Activated gamma-delta T cell treated with anti-CD3 and anti-CD28 coated beads, Interleukin-2, amount 50 U/mL, for 16 hours (primary cell): ENCODE measurements around the gene ZSWIM7.
A peak's percentile ranks its signal among the peaks of the same experiment; 100 is the strongest.
"Not testable (repeated sequence)": the region's sequence is repeated elsewhere in the genome, so short reads cannot be mapped to it uniquely, and the experiment has no call there.

Experiments
- DNase-seq: peaks from one replicate; pipeline ENCODE4 v3.0.0-alpha.2; 2020; ENCODE audit warnings: low read depth

Gene ZSWIM7

DNA sequence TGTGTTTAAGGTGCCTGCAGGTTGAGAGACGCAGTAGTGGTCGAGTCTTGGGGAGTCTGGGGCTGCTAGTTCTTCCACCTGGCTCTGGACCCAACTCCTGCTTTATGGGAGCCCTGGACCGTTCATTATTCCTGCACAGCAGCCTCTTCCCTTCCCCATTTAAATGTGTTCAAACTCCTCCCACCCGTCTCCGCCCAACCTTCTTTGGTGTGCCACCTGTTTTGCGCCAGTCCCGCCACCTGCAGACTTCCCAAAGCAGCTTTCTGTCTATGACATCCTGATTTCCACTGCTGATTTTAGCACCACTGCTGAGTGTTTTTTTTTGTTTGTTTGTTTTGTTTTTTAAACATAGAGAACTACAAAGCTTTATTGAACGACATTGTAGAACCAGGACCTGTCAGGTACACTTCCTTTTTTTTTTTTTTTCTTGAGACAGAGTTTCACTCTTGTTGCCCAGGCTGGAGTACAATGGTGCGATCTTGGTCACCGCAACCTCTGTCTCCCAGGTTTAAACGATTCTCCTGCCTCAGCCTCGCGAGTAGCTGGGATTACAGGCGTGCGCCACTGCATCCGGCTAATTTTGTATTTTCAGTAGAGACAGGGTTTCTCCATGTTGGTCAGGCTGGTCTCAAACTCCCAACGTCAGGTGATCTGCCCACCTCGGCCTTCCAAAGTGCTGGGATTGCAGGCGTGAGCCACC lies 41.7 kb downstream of the ZSWIM7 start:
- no peak for DNase-seq

DNA sequence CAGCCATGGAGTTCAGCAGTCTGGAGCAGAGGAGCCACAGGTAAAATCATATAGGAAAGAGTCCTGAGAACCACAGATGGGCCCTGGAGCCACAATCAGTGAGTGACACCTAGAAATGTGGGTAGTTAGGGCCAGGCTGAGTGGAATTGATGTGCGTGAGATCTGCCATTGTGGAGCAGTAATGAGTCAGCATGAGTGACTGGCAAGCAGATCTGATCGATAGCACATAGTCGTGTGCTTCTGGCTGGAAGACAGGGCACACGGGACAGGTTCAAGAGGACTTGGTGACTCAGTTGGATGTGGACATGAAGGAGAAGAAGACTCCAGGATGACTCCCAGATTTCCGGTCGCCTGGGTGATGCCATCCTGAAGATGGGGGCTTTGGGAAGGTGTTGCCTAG lies 42.3 kb downstream of the ZSWIM7 start:
- no peak for DNase-seq

DNA sequence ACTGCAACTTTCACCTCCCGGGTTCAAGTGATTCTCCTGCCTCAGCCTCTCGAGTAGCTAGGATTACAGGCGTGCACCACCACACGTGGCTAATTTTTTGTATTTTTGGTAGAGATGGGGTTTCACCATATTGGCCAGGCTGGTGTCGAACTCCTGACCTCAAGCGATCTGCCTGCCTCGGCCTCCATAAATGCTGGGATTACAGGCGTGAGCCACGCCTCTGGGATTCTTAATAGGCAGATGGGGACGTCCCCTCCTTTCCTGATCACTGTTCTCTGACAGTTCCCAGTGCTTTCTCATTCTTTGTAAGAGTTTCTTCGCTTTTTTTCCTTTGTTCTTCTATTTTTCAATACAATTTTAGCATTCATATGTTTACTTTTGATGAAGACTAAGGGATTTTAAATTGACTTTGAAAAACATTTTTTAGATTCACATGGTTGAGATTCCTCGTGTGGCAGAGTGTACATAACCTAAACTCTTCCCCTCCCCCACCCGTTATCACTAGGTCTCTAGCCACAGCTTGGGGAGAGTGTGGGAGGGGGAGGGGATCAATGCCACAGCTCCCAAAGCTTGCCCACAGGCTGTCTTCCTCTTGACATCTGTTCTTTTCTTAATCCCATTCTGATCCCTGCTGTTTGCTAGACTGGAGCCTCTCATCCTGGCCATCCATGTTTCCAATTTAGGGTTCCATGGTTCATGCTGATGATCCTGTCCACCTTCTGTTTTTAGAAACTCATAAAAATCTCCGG lies 43.5 kb downstream of the ZSWIM7 start:
- no peak for DNase-seq

DNA sequence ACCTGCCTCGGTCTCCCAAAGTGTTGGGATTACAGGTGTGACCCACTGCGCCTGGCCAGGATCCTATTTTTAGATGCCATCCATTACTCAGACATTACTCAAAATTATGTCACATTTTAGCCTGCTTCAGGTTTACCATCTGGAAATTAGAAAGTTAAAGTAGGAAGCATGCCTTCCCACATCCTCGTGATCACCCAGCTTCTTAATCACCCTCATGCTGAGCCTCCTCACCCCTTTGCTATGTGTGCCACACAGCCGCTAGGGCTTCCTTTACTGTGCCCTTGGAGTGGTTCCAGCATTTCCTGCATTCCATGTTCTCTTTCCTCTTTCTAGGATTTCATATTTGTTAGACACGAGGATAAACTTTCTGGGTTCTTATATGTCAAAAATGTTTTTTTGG lies 45.3 kb downstream of the ZSWIM7 start:
- no peak for DNase-seq

DNA sequence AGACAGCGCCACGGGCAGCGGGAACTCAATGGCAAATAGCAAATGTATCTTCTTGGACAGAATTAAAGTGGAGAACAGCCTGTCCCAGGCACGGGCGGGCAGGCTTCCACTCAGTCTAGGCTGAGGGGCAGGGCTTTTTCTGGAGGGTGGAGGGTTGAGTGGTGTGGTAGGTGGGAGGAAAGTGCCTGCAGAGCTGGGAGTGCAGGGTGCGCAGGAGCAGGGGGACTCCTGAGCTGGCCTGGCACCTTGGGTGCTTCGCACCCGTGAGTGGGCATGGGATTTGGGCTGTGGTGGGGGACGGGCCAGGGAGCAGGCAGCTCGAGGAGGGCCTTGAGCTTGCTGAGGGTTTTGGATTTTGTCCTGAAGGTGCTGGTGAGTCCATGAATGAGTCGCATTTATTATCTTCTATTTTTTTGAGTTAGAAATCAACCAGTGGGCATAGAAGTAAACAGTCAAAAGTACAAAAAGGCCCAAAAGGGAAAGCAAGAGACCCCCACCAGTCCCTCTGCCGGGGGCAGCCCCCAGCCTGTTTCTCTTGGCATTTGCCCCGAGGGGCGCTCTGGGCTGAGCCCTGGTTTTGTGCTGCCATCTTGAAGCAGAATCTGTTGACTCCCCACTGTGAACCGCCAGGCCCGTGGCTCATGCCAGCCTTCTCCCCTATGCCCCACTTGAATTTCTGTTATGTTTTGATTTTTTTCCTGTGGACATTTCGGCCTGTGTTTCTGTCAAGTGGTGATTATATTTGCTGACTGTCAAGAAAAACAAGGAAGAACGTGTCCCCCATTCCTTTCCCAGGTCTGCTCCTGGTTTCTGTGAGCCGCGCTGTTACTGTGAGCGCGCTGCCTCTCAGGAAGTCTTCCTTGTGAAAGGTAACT lies 46.4 kb downstream of the ZSWIM7 start:
- no peak for DNase-seq

DNA sequence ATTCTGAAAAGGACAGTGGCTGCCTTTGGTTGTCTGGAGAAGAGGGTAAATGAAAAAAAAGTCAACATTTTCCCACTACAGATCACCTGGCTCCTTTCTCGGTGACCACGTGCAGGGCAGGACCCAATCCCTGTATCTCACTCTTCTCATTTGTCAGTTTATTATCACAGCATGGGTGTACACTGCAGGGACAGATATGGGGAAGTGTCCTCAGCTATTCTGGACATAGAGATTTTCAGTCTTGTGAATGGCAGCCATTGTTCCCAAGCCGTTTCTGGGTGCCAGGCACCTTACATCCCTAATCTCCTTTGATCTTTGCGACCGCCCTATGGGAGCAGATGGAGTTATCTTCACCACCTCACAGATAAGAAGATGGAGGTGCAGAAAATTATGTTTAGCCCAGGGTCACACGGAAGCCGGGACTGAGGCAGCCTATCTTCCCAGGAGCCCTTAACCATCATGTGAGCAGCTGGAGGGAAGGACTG lies 47.4 kb downstream of the ZSWIM7 start:
- no peak for DNase-seq

DNA sequence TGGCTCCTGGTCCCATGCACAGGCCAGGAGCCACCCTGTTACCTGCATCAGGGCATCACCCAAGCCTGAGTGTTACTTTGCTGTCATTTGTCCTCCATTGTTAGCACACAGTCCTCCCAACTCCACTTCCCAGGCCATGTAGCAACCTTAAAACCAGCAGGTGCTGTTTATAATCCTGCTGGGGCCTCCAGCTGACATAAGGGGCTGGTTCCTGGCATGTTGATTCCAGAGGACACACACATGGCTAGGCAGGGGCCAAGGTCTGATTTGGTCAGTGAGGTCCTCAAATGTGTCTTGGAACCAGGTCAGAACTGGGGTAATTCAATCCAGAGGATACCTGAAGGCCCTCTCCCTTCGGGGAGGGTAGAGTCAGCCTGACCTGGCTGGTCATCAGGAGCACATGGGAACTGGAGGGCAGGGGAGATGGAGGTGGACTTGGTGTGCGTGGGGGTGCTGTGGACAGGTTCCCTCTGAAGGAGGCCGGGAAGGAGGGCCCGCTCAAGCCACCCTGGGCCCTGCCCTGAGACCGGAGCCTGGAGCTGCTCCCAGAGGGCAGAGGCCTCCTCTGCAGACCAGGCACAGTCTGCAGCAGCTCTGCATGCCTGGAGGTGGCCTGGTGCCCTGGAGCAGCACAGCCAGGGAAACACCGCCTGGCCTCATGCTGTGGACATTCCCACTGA lies 48.0 kb downstream of the ZSWIM7 start:
- DNase-seq: no peak

DNA sequence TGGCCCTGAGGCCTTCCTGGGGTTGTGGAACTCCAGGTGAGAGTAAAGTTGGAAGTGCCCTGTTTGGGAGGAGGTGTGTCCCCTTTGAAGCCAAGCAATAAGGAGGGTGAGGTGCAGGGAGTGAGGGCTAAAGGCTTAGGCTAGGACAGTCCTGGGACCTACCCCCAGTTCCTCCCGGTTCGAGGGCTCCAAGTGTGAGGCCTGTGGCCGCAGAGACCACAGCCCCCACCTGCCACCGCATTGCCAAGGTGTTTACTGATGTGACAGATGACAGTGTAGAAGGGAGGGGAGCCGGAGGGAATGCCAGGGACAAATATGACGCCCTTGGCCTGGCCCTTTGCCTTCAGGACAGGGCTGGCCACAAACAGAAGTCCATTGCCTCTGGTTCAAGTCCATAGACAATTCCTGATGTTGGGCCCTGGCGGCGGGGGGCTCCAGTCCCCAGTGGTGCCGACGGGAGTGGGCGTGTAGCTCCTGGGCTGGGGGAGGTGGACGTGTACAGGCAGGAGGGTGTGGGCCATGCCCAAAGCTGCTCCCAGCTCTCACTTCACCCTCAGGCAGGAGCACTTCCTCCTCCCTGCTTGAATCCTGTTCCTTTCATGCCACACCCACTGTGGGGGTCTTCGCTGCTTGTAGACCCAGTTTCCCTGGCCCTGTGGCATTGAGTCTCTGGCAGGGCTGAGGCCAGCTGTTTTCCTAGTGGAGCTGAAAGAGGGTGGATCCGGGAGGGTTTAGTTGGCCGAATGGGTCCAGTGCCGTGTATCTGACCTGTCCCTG lies 51.3 kb downstream of the ZSWIM7 start:
- no peak for DNase-seq

DNA sequence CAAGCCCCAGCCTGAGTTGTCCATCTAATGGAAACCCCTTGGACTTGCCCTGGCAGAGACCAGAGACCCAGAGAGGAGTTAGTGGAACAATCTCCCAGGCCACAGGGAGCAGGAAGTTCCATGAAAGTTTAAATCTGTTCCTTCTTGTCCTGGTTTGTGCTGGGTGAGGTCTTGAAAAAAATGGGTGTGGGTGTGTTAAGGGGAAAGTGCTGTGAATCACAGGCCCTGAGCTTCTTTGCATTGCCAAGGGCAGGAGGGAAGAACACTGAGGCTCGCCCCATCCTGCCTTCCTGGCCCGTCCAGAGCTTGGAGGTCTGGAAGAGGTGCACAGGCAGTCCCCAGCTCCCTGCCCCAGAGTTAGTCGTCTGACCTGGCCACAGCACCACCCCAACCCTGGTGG lies 52.2 kb downstream of the ZSWIM7 start:
- no peak for DNase-seq

DNA sequence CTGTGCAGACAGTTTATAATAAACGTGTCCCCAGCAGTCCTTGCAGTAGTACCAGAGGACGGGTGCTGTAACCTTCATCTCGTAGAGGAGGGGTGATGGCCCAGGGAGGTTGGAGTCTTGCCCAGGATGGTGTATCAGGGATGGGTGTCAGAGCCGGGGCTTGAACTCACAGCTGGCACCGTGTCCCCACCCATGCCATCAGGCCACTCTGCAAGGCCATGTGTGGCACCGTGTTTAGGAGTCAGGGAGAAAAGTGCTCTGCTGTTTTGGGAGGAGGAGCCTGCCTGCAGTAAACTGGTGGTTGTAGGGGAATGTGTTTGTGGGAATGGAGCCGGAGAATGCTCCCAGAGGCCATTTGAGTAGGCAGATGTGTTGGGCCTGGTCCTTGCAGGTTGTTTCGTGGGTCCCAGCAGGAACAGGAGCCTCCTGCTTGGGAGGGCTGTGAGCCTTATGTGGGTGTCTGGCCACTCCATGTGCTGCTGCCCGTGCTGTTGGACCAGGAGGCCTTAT lies 52.8 kb downstream of the ZSWIM7 start:
- no peak for DNase-seq

DNA sequence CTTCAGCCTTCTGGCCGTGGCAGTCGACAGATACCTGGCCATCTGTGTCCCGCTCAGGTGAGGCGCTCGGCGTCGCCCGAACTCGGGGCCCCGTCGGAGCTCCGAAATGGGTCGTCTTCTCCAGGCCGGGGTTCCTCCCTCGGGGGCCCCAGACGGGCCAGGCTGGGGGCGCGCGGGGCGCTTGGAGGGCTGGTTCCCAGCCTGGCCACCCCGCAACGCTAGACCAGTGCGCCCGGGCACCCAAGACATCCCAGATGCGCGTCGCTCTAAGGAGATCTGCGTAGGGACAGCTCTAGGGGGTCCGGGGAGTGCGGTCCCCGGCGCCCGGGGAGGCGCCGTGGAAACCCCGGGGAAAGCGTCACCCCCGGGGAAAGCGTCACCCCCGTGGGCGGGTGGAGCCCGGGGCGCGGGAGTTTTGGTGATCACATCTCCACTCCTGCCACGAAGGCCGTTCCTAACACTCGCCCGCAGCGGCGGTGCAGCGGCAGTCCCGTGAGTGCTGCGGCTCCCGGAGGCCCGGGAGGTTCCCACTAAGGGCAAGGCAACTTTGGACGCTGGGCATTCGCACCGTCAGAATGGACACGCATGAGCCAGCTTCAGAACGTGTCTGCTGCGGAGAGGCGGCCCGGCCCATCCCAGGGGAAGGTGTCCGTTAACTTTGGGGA lies 53.8 kb downstream of the ZSWIM7 start:
- DNase-seq: no peak

DNA sequence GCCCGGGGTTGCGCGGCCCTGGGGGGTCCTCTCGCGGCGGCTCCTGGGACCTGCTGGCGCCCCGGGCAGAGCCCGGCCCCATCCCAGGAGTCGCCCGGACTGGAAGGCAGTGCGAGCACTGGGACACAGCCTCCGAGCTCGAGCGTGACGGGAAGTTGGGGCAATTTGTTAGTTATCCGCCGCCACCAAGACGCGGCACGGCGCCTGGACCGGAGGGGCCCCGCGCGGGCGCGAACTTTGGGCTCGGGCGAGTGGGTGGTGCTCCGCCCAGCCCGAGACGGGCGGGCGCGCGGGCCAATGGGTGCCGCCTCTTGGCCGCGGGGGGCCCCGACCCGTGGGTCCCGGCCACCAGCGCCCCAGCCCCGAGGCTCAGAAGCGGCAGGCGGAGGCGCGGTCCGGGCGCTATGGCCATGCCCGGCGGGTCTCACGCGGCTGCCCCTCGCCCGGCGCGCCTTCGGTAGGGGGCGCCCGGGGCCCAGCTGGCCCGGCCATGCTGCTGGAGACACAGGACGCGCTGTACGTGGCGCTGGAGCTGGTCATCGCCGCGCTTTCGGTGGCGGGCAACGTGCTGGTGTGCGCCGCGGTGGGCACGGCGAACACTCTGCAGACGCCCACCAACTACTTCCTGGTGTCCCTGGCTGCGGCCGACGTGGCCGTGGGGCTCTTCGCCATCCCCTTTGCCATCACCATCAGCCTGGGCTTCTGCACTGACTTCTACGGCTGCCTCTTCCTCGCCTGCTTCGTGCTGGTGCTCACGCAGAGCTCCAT lies 54.6 kb downstream of the ZSWIM7 start, which contains the start of gene ADORA2B:
TSS of gene ADORA2B (plus strand) at position 372 of the 768 bp plus-strand sequence. CDS start at position 491, 119 bp downstream.
- peak; percentile 20 for DNase-seq

DNA sequence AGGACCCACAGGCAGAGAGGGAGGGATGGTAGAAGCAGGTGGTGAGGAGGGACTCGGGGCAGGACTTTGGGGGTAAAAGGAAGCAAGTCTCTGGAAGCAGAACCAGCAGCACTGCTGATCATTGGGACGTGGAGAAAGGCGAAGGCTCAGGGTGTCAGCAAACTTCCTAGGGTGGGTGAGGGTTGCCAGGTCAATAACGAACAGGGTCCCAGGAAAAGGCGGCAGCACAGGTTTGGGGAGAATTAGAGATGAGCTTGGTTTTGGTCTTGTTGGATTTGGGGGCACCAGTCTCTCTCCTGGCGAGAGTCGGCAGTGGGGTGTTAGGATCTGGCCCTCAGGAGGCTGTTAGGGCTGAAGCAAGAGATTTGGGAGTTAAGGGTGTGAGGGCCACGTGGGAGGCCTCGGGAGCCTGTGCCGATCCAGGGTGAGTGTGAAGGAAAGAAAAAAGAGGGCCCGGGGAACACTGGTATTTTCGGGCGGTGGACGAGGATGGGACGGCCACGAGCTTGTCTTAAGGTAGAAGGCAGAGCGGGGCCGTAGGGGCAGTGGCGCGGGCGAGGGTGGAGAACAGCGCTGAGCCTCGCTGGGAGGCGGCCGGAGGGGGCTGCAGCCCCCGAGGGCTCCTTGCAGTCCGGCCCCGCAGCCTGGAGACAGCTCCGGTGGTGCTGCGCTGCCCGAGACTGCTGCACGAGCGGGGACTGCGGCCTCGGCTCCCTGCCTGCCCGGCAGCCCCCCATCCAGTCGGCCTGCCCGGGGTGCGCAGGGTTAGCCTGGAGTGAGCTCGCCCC lies 55.3 kb downstream of the ZSWIM7 start:
- no peak for DNase-seq

DNA sequence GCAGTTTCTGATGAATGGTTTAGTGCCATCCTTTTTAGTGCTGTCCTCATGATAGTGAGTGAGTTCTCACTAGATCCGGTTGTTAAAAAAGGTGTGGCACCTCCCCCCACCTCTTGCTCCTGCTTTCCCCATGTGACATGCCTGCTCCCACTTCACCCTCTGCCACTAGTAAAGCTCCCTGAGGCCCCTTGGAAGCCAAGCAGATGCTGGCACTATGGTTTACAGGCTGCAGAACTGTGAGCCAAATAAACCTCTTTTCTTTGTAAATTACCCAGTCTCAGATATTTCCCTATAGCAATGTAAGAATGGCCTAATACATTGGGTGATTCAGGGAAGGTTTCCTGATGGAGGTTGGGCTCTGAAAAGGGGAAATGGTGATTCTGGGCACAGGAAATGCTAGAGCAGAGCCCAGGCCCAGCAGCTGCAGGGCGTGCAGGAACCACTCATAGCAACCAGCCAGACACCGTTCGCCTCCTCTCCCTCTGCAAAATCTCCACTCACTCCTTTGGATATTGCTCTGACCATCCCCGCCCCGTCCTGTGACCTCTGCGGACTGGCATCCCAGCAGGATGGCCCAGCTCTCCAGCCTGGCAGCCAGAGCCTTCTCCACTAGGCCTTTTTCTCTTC lies 57.2 kb downstream of the ZSWIM7 start:
- no peak for DNase-seq

DNA sequence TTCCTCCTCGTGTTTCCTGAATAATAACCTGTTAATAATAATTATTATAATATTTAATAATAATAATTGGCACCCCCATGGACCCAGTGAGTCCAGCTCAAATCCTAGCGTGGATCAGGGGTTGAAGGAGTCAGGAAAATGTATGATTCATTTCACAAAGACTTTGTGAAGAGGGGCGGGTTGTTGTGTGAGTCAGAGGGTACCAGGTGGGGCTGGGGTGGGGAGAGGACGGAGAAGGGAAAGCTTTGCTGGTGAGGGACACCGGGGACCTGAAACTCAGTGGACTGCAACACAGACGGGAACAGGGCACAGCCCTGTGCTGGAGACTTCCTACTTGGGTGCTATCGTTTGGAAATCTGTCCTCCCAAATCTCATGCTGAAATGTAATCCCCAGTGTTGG lies 57.7 kb downstream of the ZSWIM7 start:
- no peak for DNase-seq

DNA sequence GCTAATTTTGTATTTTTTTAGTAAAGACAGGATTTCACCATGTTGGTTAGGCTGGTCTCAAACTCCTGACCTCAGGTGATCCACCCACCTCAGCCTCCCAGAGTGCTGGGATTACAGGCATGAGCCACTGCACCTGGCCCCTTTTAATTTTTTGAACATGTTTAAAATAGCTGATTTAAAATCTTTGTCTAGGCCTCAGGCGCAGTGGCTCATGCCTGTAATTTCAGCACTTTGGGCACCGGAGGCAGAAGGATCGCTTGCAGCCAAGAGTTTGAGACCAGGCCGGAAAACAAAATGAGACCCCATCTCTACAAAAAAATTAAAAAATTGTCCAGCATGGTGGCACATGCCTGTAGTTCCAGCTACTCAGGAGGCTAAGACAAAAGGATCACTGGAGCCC lies 63.0 kb downstream of the ZSWIM7 start:
- DNase-seq: not testable (repeated sequence)

DNA sequence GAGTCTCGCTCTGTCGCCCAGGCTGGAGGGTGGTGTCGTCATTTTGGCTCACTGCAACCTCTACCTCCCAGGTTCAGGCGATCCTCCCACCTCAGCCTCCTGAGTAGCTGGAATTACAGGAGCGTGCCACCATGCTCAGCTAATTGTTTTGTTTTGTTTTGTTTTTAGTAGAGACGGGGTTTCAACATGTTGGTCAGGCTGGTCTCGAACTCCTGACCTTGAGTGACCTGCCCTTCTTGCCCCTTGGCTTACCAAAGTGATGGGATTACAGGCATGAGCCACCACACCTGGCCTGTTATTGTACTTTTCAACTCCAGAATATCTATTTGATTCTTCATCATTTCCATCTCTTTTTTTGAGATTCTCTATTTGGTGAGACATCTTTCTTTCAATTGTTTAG lies 63.6 kb downstream of the ZSWIM7 start:
- DNase-seq: no peak

DNA sequence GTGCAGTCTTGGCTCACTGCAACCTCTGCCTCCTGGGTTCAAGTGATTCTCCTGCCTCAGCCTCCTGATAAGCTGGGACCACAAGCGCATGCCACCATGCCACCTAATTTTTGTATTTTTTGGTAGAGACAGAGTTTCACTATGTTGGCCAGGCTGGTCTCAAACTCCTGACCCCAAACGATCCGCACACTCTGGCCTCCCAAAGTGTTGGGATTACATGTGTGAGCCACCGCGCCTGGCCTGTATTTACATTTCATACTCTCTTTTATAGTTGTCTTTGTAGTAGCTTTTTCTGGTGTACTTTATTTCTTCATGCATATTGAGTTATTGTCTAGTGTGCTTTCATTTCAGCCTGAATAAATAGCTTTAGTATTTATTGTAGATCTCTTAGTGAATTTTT lies 64.6 kb downstream of the ZSWIM7 start:
- no peak for DNase-seq
